Measurements from ENCODE around the gene C10orf71. TPM values are rescaled to one million over a fixed set of nuclear protein-coding genes. Genes with fewer than 3 reads are reported as not detected.

C10orf71 gene, protein sequence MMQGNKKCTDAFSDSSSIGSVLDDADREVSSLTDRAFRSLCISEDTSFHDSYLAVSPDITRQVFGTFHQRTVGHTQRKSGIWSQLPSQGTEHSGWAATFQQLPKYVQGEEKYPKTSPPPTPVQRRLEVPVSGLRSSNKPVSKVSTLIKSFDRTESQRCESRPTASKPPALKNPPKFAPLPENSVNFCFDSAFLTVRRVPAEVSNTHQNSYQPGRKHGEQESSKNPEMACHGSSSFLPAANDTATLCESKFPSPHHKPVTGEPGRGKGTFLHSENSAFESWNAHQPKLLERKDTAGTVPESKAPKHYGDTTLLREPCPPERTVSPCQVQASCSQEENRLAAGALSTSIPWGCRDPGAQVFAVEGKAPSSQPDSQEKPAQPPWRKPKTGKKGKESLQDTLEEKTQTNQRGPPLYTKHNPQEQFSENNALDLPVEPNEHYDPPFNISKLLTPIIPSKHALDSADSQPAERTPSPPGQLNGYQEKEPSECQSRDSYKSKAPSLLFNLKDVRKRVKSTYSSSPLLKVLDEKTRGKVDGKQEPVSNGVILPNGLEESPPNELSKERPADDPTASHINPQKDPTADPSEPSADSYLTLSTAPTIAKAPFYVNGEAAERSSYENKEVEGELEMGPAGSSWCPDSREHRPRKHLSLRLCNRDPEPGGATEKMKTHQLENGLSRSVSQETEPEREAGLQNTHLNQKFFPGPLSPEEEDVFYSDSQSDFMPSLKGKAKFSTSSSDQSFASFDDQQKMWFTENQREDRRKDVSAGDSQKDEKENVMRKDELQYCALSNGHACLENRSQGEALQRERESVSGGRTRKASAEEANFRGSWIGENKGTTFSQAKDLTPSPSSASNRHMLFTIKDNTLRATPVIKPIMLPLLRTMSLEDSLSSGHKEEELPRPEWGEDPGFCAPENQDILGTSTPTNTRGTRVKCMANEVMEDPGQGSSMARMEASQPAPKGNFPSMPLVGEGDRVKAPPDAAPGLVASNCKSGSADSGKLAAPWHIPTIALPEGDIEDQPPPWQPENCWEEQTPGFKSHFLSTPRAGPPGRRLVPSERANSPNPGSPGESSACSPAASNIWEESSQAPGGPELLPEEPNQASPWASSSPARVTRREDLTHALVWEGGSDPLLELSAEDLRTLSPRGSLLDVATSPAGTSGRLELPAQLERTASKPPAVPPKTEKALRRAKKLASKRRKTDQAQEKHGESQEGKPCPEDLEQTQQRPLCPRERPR (N-terminal part only)
- not detected in 2 replicates for total RNA-seq

DNA sequence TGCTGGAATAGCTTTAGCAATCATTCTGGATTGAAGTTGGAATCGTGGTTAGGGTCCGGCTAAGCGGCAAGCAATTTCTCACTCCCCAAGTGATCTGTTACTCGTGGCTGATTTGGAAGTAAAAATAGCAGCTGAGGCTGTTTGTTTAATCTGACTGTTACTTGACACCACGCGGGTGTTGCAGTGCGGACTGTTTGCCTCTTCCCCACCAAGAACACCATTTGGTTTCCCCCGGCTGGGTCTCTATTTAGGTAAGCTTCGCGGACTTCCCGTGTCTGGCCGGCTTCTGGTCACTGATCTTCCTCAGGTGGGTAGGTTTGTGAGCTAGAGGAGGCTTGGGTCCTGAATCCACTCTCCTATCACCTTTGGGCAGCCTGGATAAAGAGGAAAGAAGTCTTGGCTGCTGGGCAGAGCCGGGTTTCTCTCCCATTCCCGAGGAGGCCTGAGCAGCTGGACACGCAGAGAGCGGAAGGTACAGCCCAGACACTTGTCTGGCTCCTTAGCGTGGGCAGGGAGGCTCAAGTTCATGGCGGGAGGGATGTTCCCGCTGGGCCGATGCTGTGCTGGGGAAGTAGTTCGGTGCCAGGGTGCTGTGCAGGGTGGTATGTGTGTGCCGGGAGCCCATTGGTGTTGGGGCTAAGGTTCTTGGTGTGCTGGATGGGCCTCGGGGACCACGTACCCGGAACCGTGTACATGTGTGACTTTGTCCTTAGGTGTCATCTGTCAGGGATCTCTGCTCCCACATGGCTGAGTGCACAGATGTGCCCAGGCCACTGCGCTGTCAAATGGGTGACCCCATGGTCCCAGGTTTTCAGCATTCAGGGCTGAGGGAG, at the start of gene C10orf71:
Gene C10orf71 (plus strand): TSS at position 188 of the 833 bp plus-strand sequence. CDS start 23,376 bp downstream, outside the sequence.

Other genes with a start within 250 kb of the C10orf71 start
- gene VSTM4, start 183.6 kb upstream of the C10orf71 start, total RNA-seq, result 1.4 and 6.6 TPM in 2 replicates
- gene FAM170B, start 165.1 kb upstream of the C10orf71 start, total RNA-seq, result not detected in 2 replicates
- not detected in 2 replicates for gene TMEM273, start 110.8 kb upstream of the C10orf71 start, total RNA-seq
- gene DRGX, start 96.9 kb downstream of the C10orf71 start, total RNA-seq, result not detected in 2 replicates
- gene ERCC6, start 240.0 kb downstream of the C10orf71 start, total RNA-seq, result 4.9 and 7.3 TPM in 2 replicates

Data from epithelial cell of alveolus of lung (primary cell).